GM23338 (cell line): Measurements from ENCODE around the gene TOMM5. TPM values are rescaled to one million over a fixed set of nuclear protein-coding genes. Genes with fewer than 3 reads are reported as not detected.
A peak's percentile ranks its signal among the peaks of the same experiment; 100 is the strongest.

Experiments used
- ATAC-seq: fragments of 200-7000 bp; cut with Tn5 transposase; 3 replicates; pipeline ENCODE4 v1.9.1; 2020
- DNase-seq: peaks from one replicate; pipeline ENCODE4 v3.0.0-alpha.2; 2015; ENCODE audit warnings: low spot score
- H2AFZ ChIP-seq: fragments of 200-600 bp; sonication (generic); 2 replicates; pipeline ENCODE4 v1.8.0; 2016; ENCODE audit warnings: antibody characterized with exemption, mild to moderate bottlenecking, moderate library complexity
- H3F3A ChIP-seq: fragments of 200-600 bp; sonication (generic); replicated peaks from 2 replicates; pipeline ENCODE4 v1.8.0; 2017; ENCODE audit warnings: antibody characterized with exemption, mixed run types, low read depth
- H3K27ac ChIP-seq: fragments of 200-600 bp; sonication (generic); 2 replicates; pipeline ENCODE4 v1.6.1; 2016; ENCODE audit warnings: low read depth
- H3K27me3 ChIP-seq: fragments of 200-600 bp; sonication (generic); 2 replicates; pipeline ENCODE4 v1.8.0; 2016; ENCODE audit warnings: mild to moderate bottlenecking, mixed run types, moderate library complexity; ENCODE audit not compliant: insufficient read depth
- H3K36me3 ChIP-seq: fragments of 200-600 bp; sonication (generic); 2 replicates; pipeline ENCODE4 v1.8.0; 2016; ENCODE audit warnings: mild to moderate bottlenecking; ENCODE audit not compliant: insufficient read depth
- H3K4me1 ChIP-seq: fragments of 200-600 bp; sonication (generic); 2 replicates; pipeline ENCODE4 v1.8.0; 2016; ENCODE audit warnings: mild to moderate bottlenecking, moderate library complexity; ENCODE audit not compliant: insufficient read depth
- H3K4me2 ChIP-seq: fragments of 200-600 bp; sonication (generic); 2 replicates; pipeline ENCODE4 v1.7.1; 2017; ENCODE audit warnings: mixed run types
- H3K4me3 ChIP-seq: fragments of 200-600 bp; sonication (generic); 2 replicates; pipeline ENCODE4 v1.6.1; 2016; ENCODE audit warnings: mixed run types
- H3K79me2 ChIP-seq: fragments of 200-600 bp; sonication (generic); replicated peaks from 2 replicates; pipeline ENCODE4 v1.8.0; 2017; ENCODE audit warnings: mild to moderate bottlenecking; ENCODE audit not compliant: insufficient read depth
- H3K9me2 ChIP-seq: fragments of 200-600 bp; sonication (generic); 2 replicates; pipeline ENCODE4 v1.8.0; 2017; ENCODE audit not compliant: insufficient read depth
- H4K20me1 ChIP-seq: fragments of 200-600 bp; sonication (generic); replicated peaks from 2 replicates; pipeline ENCODE4 v1.8.0; 2017; ENCODE audit warnings: mild to moderate bottlenecking; ENCODE audit not compliant: insufficient read depth
- H3K27ac Mint-ChIP-seq: 2 replicates; pipeline ENCODE4 v1.8.0; 2020; ENCODE audit warnings: inconsistent platforms, mild to moderate bottlenecking, moderate library complexity, mixed read lengths
- H3K27me3 Mint-ChIP-seq: 3 replicates; pipeline ENCODE4 v1.8.0; 2022; ENCODE audit warnings: low read depth, mild to moderate bottlenecking, moderate library complexity, mixed read lengths, inconsistent platforms; ENCODE audit not compliant: insufficient read depth, poor library complexity
- H3K36me3 Mint-ChIP-seq: 3 replicates; pipeline ENCODE4 v1.8.0; 2021; ENCODE audit warnings: low read depth, mild to moderate bottlenecking, inconsistent platforms, moderate library complexity, mixed read lengths
- H3K4me1 Mint-ChIP-seq: 3 replicates; pipeline ENCODE4 v1.8.0; 2020; ENCODE audit warnings: mild to moderate bottlenecking, inconsistent platforms, mixed read lengths
- H3K4me3 Mint-ChIP-seq: 3 replicates; pipeline ENCODE4 v1.8.0; 2021; ENCODE audit warnings: moderate library complexity, mild to moderate bottlenecking, inconsistent platforms, mixed read lengths
- H3K9me3 Mint-ChIP-seq: 3 replicates; pipeline ENCODE4 v1.8.0; 2020; ENCODE audit warnings: moderate library complexity, mild to moderate bottlenecking, inconsistent platforms, mixed read lengths
- NANOG ChIP-seq: IDR thresholded peaks from 2 replicates; pipeline ENCODE4 v1.6.1; 2016; ENCODE audit warnings: antibody characterized with exemption, borderline replicate concordance
- POLR2AphosphoS5 ChIP-seq: IDR thresholded peaks from 2 replicates; pipeline ENCODE4 v1.6.1; 2016; ENCODE audit warnings: antibody characterized with exemption, low read depth
- ZNF114 ChIP-seq: fragments of 250-450 bp; sonication (Bioruptor Pico); IDR thresholded peaks from 2 replicates; pipeline ENCODE4 v1.5.0; 2020; ENCODE audit warnings: mild to moderate bottlenecking, moderate library complexity
- ZNF331 ChIP-seq: fragments of 250-450 bp; sonication (Bioruptor Pico); IDR thresholded peaks from 2 replicates; pipeline ENCODE4 v1.5.0; 2020; ENCODE audit warnings: low read depth, mild to moderate bottlenecking, moderate library complexity
- polyA plus RNA-seq: library from polyadenylated mRNA; unstranded; fragments of >200 nt; fragmentation: Nextera tagmentation; extraction: Ambion mirVana; gene quantifications from 2 replicates; pipeline ENCODE4 v1.2.1, GENCODE V29; 2016
- total RNA-seq: library from RNA; depleted of rRNA; stranded (reverse); fragments of >200 nt; shearing (Covaris generic); gene quantifications from 2 replicates; pipeline ENCODE4 v1.2.3, GENCODE V29; 2014
- TF ChIP-seq, protein P1 (sequence below): fragments of 250-450 bp; sonication (Bioruptor Pico); IDR thresholded peaks from 2 replicates; pipeline ENCODE4 v1.5.0; 2020; ENCODE audit warnings: mild to moderate bottlenecking, moderate library complexity
- TF ChIP-seq, protein P2 (sequence below): IDR thresholded peaks from 2 replicates; pipeline ENCODE4 v1.6.1; 2016; ENCODE audit warnings: antibody characterized with exemption
- TF ChIP-seq, protein P3 (sequence below), 2 experiments: fragments of 200-600 bp in 1 of 2; sonication (generic) in 1 of 2; conservative IDR thresholded peaks; 2 replicates each; pipeline versions ENCODE4 v1.5.1 to v1.6.1; 2016 to 2017; ENCODE audit warnings: antibody characterized with exemption in 2 of 2, low read depth in 2 of 2, mild to moderate bottlenecking in 2 of 2, moderate library complexity in 1 of 2

Gene TOMM5
- total and polyA plus RNA-seq, 2 experiments from 2014 or later, result 158 to 529 TPM

DNA sequence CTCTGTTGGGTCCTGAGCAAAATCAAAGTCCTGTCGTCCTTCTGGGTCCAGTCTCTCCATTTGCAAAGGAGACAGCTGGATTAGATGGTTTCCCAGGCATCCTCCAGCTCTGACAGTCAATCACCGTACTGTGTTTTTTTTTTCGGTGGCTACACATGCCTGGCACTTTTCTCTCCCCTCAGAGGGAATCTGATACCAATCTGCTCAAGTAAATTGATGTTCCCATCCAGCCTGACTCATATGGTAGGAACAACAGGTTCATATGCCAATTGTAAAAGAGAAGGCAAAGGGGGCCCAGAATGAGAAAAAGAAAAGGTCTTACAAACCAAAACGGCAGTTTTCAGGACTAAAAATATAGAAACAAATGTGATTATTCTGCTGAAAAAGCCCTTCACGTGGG, 17.4 kb downstream of the TOMM5 start:
- no peaks in the 10 kb centered on the region for H3K36me3 Mint-ChIP-seq
- no peak overlapping the region for H3K27ac Mint-ChIP-seq
- H3K27me3 ChIP-seq, result no peaks in the 10 kb centered on the region
- H3K4me1 ChIP-seq, result peaks cover 22% of the 10 kb centered on the region
- H2AFZ ChIP-seq, result no peak overlapping the region
- DNase-seq (no peak), ATAC-seq (no peak)
- no peak overlapping the region for H3K27ac ChIP-seq
- H3K4me3 Mint-ChIP-seq, result peak overlapping the region; percentile 87
- H3K9me3 Mint-ChIP-seq, result no peaks in the 10 kb centered on the region
- peaks cover 8% of the 10 kb centered on the region for H4K20me1 ChIP-seq
- H3K9me2 ChIP-seq, result no peaks in the 10 kb centered on the region
- H3K79me2 ChIP-seq, result peaks cover 28% of the 10 kb centered on the region
- TF ChIP-seq, protein P1, sequence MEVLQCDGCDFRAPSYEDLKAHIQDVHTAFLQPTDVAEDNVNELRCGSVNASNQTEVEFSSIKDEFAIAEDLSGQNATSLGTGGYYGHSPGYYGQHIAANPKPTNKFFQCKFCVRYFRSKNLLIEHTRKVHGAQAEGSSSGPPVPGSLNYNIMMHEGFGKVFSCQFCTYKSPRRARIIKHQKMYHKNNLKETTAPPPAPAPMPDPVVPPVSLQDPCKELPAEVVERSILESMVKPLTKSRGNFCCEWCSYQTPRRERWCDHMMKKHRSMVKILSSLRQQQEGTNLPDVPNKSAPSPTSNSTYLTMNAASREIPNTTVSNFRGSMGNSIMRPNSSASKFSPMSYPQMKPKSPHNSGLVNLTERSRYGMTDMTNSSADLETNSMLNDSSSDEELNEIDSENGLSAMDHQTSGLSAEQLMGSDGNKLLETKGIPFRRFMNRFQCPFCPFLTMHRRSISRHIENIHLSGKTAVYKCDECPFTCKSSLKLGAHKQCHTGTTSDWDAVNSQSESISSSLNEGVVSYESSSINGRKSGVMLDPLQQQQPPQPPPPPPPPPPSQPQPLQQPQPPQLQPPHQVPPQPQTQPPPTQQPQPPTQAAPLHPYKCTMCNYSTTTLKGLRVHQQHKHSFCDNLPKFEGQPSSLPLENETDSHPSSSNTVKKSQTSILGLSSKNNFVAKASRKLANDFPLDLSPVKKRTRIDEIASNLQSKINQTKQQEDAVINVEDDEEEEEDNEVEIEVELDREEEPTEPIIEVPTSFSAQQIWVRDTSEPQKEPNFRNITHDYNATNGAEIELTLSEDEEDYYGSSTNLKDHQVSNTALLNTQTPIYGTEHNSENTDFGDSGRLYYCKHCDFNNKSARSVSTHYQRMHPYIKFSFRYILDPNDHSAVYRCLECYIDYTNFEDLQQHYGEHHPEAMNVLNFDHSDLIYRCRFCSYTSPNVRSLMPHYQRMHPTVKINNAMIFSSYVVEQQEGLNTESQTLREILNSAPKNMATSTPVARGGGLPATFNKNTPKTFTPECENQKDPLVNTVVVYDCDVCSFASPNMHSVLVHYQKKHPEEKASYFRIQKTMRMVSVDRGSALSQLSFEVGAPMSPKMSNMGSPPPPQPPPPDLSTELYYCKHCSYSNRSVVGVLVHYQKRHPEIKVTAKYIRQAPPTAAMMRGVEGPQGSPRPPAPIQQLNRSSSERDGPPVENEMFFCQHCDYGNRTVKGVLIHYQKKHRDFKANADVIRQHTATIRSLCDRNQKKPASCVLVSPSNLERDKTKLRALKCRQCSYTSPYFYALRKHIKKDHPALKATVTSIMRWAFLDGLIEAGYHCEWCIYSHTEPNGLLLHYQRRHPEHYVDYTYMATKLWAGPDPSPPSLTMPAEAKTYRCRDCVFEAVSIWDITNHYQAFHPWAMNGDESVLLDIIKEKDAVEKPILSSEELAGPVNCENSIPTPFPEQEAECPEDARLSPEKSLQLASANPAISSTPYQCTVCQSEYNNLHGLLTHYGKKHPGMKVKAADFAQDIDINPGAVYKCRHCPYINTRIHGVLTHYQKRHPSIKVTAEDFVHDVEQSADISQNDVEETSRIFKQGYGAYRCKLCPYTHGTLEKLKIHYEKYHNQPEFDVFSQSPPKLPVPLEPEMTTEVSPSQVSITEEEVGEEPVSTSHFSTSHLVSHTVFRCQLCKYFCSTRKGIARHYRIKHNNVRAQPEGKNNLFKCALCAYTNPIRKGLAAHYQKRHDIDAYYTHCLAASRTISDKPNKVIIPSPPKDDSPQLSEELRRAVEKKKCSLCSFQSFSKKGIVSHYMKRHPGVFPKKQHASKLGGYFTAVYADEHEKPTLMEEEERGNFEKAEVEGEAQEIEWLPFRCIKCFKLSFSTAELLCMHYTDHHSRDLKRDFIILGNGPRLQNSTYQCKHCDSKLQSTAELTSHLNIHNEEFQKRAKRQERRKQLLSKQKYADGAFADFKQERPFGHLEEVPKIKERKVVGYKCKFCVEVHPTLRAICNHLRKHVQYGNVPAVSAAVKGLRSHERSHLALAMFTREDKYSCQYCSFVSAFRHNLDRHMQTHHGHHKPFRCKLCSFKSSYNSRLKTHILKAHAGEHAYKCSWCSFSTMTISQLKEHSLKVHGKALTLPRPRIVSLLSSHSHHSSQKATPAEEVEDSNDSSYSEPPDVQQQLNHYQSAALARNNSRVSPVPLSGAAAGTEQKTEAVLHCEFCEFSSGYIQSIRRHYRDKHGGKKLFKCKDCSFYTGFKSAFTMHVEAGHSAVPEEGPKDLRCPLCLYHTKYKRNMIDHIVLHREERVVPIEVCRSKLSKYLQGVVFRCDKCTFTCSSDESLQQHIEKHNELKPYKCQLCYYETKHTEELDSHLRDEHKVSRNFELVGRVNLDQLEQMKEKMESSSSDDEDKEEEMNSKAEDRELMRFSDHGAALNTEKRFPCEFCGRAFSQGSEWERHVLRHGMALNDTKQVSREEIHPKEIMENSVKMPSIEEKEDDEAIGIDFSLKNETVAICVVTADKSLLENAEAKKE (CRISPR knock-in tag), result no peak
- TF ChIP-seq, protein P2, sequence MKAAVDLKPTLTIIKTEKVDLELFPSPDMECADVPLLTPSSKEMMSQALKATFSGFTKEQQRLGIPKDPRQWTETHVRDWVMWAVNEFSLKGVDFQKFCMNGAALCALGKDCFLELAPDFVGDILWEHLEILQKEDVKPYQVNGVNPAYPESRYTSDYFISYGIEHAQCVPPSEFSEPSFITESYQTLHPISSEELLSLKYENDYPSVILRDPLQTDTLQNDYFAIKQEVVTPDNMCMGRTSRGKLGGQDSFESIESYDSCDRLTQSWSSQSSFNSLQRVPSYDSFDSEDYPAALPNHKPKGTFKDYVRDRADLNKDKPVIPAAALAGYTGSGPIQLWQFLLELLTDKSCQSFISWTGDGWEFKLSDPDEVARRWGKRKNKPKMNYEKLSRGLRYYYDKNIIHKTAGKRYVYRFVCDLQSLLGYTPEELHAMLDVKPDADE, result no peak
- TF ChIP-seq ZNF114 (CRISPR knock-in tag) (no peak), ZNF331 (CRISPR knock-in tag) (no peak), POLR2AphosphoS5 (no peak), NANOG (no peak)
- TF ChIP-seq, protein P3, sequence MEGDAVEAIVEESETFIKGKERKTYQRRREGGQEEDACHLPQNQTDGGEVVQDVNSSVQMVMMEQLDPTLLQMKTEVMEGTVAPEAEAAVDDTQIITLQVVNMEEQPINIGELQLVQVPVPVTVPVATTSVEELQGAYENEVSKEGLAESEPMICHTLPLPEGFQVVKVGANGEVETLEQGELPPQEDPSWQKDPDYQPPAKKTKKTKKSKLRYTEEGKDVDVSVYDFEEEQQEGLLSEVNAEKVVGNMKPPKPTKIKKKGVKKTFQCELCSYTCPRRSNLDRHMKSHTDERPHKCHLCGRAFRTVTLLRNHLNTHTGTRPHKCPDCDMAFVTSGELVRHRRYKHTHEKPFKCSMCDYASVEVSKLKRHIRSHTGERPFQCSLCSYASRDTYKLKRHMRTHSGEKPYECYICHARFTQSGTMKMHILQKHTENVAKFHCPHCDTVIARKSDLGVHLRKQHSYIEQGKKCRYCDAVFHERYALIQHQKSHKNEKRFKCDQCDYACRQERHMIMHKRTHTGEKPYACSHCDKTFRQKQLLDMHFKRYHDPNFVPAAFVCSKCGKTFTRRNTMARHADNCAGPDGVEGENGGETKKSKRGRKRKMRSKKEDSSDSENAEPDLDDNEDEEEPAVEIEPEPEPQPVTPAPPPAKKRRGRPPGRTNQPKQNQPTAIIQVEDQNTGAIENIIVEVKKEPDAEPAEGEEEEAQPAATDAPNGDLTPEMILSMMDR (conservative IDR thresholded peaks at IDR 0.05; ENCODE audit: low read depth in 2 of 2), result no peak
- H3K27me3 Mint-ChIP-seq, result peaks cover 11% of the 10 kb centered on the region
- peak overlapping the region; percentile 99 for H3K4me2 ChIP-seq
- no peaks in the 10 kb centered on the region; the same call in 1 of the 2 replicates for H3K36me3 ChIP-seq
- peak overlapping the region; percentile 94 for H3K4me3 ChIP-seq
- peaks cover 44% of the 10 kb centered on the region for H3K4me1 Mint-ChIP-seq
- H3F3A ChIP-seq, result peaks cover 21% of the 10 kb centered on the region
